K562 (cell line): ENCODE results near the gene COX7A2. TPM values are rescaled to one million over a fixed set of nuclear protein-coding genes. Genes with fewer than 3 reads are reported as not detected.

Source experiments
- ATAC-seq: fragments of 200-7000 bp; cut with Tn5 transposase; 3 replicates; pipeline ENCODE4 v1.9.1; 2020; ENCODE audit warnings: moderate library complexity
- BruUV-seq: library from RNA; stranded (reverse); fragments of 400-500 nt; replicated peaks from 2 replicates; lab custom pipeline; 2021; lab: Mats Ljungman, UMichigan
- CTCF ChIA-PET: fragments of 300-600 bp; formaldehyde crosslinking; extraction: SDS; loops from one replicate; lab custom pipeline; 2021; ENCODE audit warnings: low intra/inter-chr PET ratio; lab: Yijun Ruan, JAX
- POLR2A ChIA-PET: fragments of 300-600, 350-650 bp; sonication (Branson Sonifier 250); formaldehyde crosslinking; extraction: SDS; loops from one replicate; lab custom pipeline; 2021; ENCODE audit warnings: antibody characterized with exemption, inconsistent platforms; lab: Yijun Ruan, JAX
- DNase-seq, 4 experiments: peaks; one replicate each; pipeline versions ENCODE4 v3.0.0 to v3.0.0-alpha.2; 2011 to 2018; ENCODE audit warnings: low spot score in 3 of 4, mixed read lengths in 3 of 4; ENCODE audit errors: extremely low read depth in 1 of 4
- FAIRE-seq: peaks from 2 replicates; lab custom pipeline; 2011; peaks lifted over from hg19 to GRCh38; lab: Jason Lieb, UNC
- H2AFZ ChIP-seq: 2 replicates; pipeline ENCODE4 v1.6.0; 2011; ENCODE audit warnings: low read depth, low read length, control low read depth, inconsistent platforms
- H3K27ac ChIP-seq: fragments of 200-600 bp; 3 replicates; pipeline ENCODE4 v1.8.0; 2011; ENCODE audit warnings: low read depth, mild to moderate bottlenecking, control low read depth, inconsistent platforms, low read length, moderate library complexity, mixed read lengths; ENCODE audit errors: extremely low read depth
- H3K27me3 ChIP-seq, 2 experiments: fragments of 300-600 bp in 1 of 2; 2 replicates in 1 of 2; 3 replicates in 1 of 2; pipeline versions ENCODE4 v1.6.0 to v1.8.0; 2011; ENCODE audit warnings: inconsistent platforms in 2 of 2, low read length in 2 of 2, mild to moderate bottlenecking in 1 of 2, mixed read lengths in 1 of 2, moderate library complexity in 1 of 2; ENCODE audit not compliant: control insufficient read depth in 2 of 2, insufficient read depth in 2 of 2
- H3K36me3 ChIP-seq: fragments of 300-600 bp; 3 replicates; pipeline ENCODE4 v1.8.0; 2011; ENCODE audit warnings: mild to moderate bottlenecking, low read length, inconsistent platforms; ENCODE audit not compliant: control insufficient read depth, insufficient read depth
- H3K4me1 ChIP-seq, 2 experiments: fragments of 200-600 bp in 1 of 2; replicated peaks in 1 of 2; 2 replicates in 1 of 2; 3 replicates in 1 of 2; pipeline versions ENCODE4 v1.5.1 to v1.8.0; 2011; ENCODE audit warnings: inconsistent platforms in 2 of 2, low read length in 2 of 2, mild to moderate bottlenecking in 1 of 2, mixed read lengths in 1 of 2, moderate library complexity in 1 of 2; ENCODE audit not compliant: control insufficient read depth in 2 of 2, insufficient read depth in 2 of 2
- H3K4me2 ChIP-seq: 2 replicates; pipeline ENCODE4 v1.6.1; 2011; ENCODE audit warnings: low read length, control low read depth, inconsistent platforms, mixed read lengths; ENCODE audit not compliant: insufficient read depth
- H3K4me3 ChIP-seq: fragments of 200-600 bp; sonication (generic), shearing (Covaris generic); 2 replicates; pipeline ENCODE4 v1.5.1; 2016; ENCODE audit warnings: control low read depth, inconsistent platforms
- H3K79me2 ChIP-seq: fragments of 200-600 bp; 3 replicates; pipeline ENCODE4 v1.8.0; 2011; ENCODE audit warnings: low read length, inconsistent platforms; ENCODE audit not compliant: control insufficient read depth, insufficient read depth
- H3K9ac ChIP-seq, 2 experiments: 2 replicates each; pipeline versions ENCODE4 v1.6.0 to v1.6.1; 2011; ENCODE audit warnings: low read depth in 2 of 2, low read length in 2 of 2, control low read depth in 1 of 2, inconsistent platforms in 1 of 2, mild to moderate bottlenecking in 1 of 2, mixed read lengths in 1 of 2; ENCODE audit not compliant: insufficient read depth in 1 of 2
- H3K9me1 ChIP-seq: one replicate; pipeline ENCODE4 v1.6.0; 2011; ENCODE audit warnings: inconsistent platforms, mild to moderate bottlenecking, low read length, moderate library complexity; ENCODE audit not compliant: control insufficient read depth, insufficient read depth
- H3K9me3 ChIP-seq: replicated peaks from 2 replicates; pipeline ENCODE4 v1.5.1; 2011; ENCODE audit warnings: low read depth, low read length, inconsistent platforms; ENCODE audit not compliant: control insufficient read depth, insufficient read depth
- H4K20me1 ChIP-seq: replicated peaks from 2 replicates; pipeline ENCODE4 v1.6.1; 2011; ENCODE audit warnings: low read length, inconsistent platforms, mixed read lengths; ENCODE audit not compliant: control insufficient read depth, insufficient read depth
- ARID1B ChIP-seq: fragments of 450-650 bp; IDR thresholded peaks from 2 replicates; pipeline ENCODE4 v1.6.1; 2016; ENCODE audit warnings: antibody characterized with exemption, mild to moderate bottlenecking, inconsistent platforms
- ESRRB ChIP-seq: fragments of 250-450 bp; sonication (Bioruptor Pico); IDR thresholded peaks from 2 replicates; pipeline ENCODE4 v1.5.0; 2020; ENCODE audit warnings: mild to moderate bottlenecking, moderate library complexity, borderline replicate concordance
- HSF4 ChIP-seq: fragments of 250-450 bp; sonication (Bioruptor Pico); IDR thresholded peaks from 2 replicates; pipeline ENCODE4 v2.1.2; 2022; ENCODE audit warnings: mild to moderate bottlenecking, moderate library complexity, borderline replicate concordance
- ILK ChIP-seq: fragments of 450-650 bp; IDR thresholded peaks from 2 replicates; pipeline ENCODE4 v1.6.1; 2016; ENCODE audit warnings: missing genetic modification characterization, low read depth, mild to moderate bottlenecking, missing compliant biosample characterization, moderate library complexity, borderline replicate concordance
- JUND ChIP-seq, 2 experiments: IDR thresholded peaks; 2 replicates in 1 of 2; 3 replicates in 1 of 2; pipeline ENCODE4 v1.6.1; 2011; ENCODE audit warnings: borderline replicate concordance in 2 of 2, low read depth in 2 of 2, low read length in 2 of 2, improper control_type of control experiment in 1 of 2, missing biosample characterization in 1 of 2, missing genetic modification characterization in 1 of 2, missing genetic modification reagents in 1 of 2
- LEF1 ChIP-seq: fragments of 450-650 bp; IDR thresholded peaks from 2 replicates; pipeline ENCODE4 v1.6.1; 2016; ENCODE audit warnings: mild to moderate bottlenecking
- PML ChIP-seq: IDR thresholded peaks from 2 replicates; pipeline ENCODE4 v1.6.1; 2012; ENCODE audit warnings: low read length, inconsistent platforms
- POLR2A ChIP-seq: fragments of 450-650 bp; conservative IDR thresholded peaks from 2 replicates; pipeline ENCODE4 v1.6.1; 2016
- POLR2B ChIP-seq: fragments of 450-650 bp; IDR thresholded peaks from 2 replicates; pipeline ENCODE4 v1.6.1; 2018; ENCODE audit warnings: low read depth; ENCODE audit not compliant: partially characterized antibody
- RAD21 ChIP-seq, 2 experiments: fragments of 250-450 bp in 1 of 2; fragments of 450-650 bp in 1 of 2; sonication (Bioruptor Pico) in 1 of 2; formaldehyde crosslinking in 1 of 2; IDR thresholded peaks in 1 of 2; conservative IDR thresholded peaks in 1 of 2; 2 replicates each; pipeline versions ENCODE4 v1.4.0 to v1.8.0; 2020 to 2022; ENCODE audit warnings: mild to moderate bottlenecking in 2 of 2, moderate library complexity in 1 of 2
- SMAD2 ChIP-seq: fragments of 150-350 bp; IDR thresholded peaks from 2 replicates; pipeline ENCODE4 v1.6.1; 2014; ENCODE audit warnings: low read depth, mild to moderate bottlenecking, low read length
- SNIP1 ChIP-seq: fragments of 450-650 bp; IDR thresholded peaks from 2 replicates; pipeline ENCODE4 v1.7.1; 2017; ENCODE audit warnings: low read depth, mild to moderate bottlenecking
- SUPT5H ChIP-seq: fragments of 450-650 bp; IDR thresholded peaks from 2 replicates; pipeline ENCODE4 v1.6.1; 2016
- TBL1XR1 ChIP-seq, 2 experiments: IDR thresholded peaks; 2 replicates each; pipeline ENCODE4 v1.6.1; 2012; ENCODE audit warnings: improper control_type of control experiment in 2 of 2, low read length in 2 of 2, mild to moderate bottlenecking in 1 of 2
- TEAD4 ChIP-seq, 2 experiments: sonication (generic) in 1 of 2; formaldehyde crosslinking in 1 of 2; IDR thresholded peaks; 2 replicates each; pipeline versions ENCODE4 v1.6.1 to v1.8.0; 2012 to 2022; ENCODE audit warnings: borderline replicate concordance in 1 of 2, inconsistent platforms in 1 of 2, low read length in 1 of 2, mild to moderate bottlenecking in 1 of 2, missing genetic modification reagents in 1 of 2
- TGIF2 ChIP-seq: sonication (generic); formaldehyde crosslinking; IDR thresholded peaks from 2 replicates; pipeline ENCODE4 v1.8.1; 2022; ENCODE audit warnings: mild to moderate bottlenecking, missing genetic modification reagents, moderate library complexity
- THRB ChIP-seq: fragments of 450-650 bp; formaldehyde crosslinking; conservative IDR thresholded peaks from 2 replicates; pipeline ENCODE4 v1.4.0; 2022; ENCODE audit warnings: mild to moderate bottlenecking, missing genetic modification characterization
- ZBTB2 ChIP-seq: fragments of 450-650 bp; IDR thresholded peaks from 2 replicates; pipeline ENCODE4 v1.6.1; 2016; ENCODE audit warnings: antibody characterized with exemption
- ZC3H4 ChIP-seq: sonication (generic); formaldehyde crosslinking; IDR thresholded peaks from 2 replicates; pipeline ENCODE4 v1.9.0; 2021; ENCODE audit warnings: missing genetic modification reagents, borderline replicate concordance
- ZNF830 ChIP-seq: fragments of 250-450 bp; sonication (Bioruptor Pico); IDR thresholded peaks from 2 replicates; pipeline ENCODE4 v1.5.0; 2021; ENCODE audit warnings: mild to moderate bottlenecking
- WGBS: fragments of 100-300 bp; shearing (Covaris generic); methylation state at CpG from one replicate; pipeline ENCODE4 v1.1.6; 2016; ENCODE audit warnings: low coverage, mixed read lengths; ENCODE audit not compliant: insufficient coverage; ENCODE audit errors: missing lambda C conversion rate; 5-methylcytosine and 5-hydroxymethylcytosine counted together
- in situ Hi-C: fragments of 300-500 bp; cut with MboI; formaldehyde crosslinking; loops from 4 replicates; pipeline ENCODE4 v1.15.0; 2018; ENCODE audit warnings: inconsistent platforms, mixed read lengths
- intact Hi-C: fragments of 100-400 bp; cut with micrococcal nuclease; formaldehyde crosslinking; loops from 2 replicates; pipeline ENCODE4 v1.14.2; 2022
- polyA plus RNA-seq, 8 experiments: library from polyadenylated mRNA; depleted of rRNA in 4 of 8; stranded (reverse) in 5 of 8; unstranded in 3 of 8; fragments of >200 nt; fragmentation: Nextera tagmentation in 2 of 8; fragmentation: Illumina TruSeq in 1 of 8; extraction: Ambion mirVana in 2 of 8; extraction: Trizol in 1 of 8; gene quantifications; 2 replicates each; pipeline versions ENCODE4 v1.2.1 to v1.2.3, GENCODE V29; 2011 to 2014; ENCODE audit warnings: inconsistent platforms in 1 of 8, missing spikeins in 1 of 8
- total RNA-seq, 7 experiments: library from RNA; depleted of rRNA in 6 of 7; stranded (reverse); fragments of >200 nt in 6 of 7; fragmentation: Illumina TruSeq in 2 of 7; extraction: Trizol in 2 of 7; gene quantifications; 2 replicates each; pipeline versions ENCODE4 v1.2.1 to v1.2.3, GENCODE V29; 2011 to 2021; ENCODE audit warnings: low replicate concordance in 1 of 7

The COX7A2 gene
- total and polyA plus RNA-seq, 9 of the 15 experiments (the other 6 are each of a cell fraction or from before 2014, with no cell fraction given): 234 to 2,216 (median 585) TPM

- H3K4me2 ChIP-seq: no peak overlapping the region
These were observed 7.0 kb downstream of the COX7A2 start for GRCh38 chr6:75236630-75237029.

More at GRCh38 chr6:75236630-75237029, 7.0 kb downstream of the COX7A2 start:
- POLR2A ChIA-PET: interaction anchor here (0.6 to 0.7 kb wide), 2 partner anchors 1726 to 1979 kb away, joined by 3 read pairs; no protein-coding TSS in a partner anchor
- Histone ChIP-seq H3K36me3 (peaks cover 43% of the 10 kb centered on the region), H2AFZ (no peak overlapping the region), H3K9ac (no peak overlapping the region), H3K79me2 (peaks cover 14% of the 10 kb centered on the region), H3K27me3 (no peaks in the 10 kb centered on the region), H3K9me1 (no peaks in the 10 kb centered on the region), H3K4me3 (no peak overlapping the region), H3K27ac (no peak overlapping the region), H4K20me1 (no peaks in the 10 kb centered on the region), H3K9me3 (no peaks in the 10 kb centered on the region), H3K4me1 (no peaks in the 10 kb centered on the region; a peak in 1 of 5 replicates)
- WGBS: 92% methylated on average over 4 of the region's 4 CpGs
- DNase-seq (no peak), ATAC-seq (peak; percentile 26), FAIRE-seq (no peak)
- CTCF ChIA-PET: no interaction called here
- TF ChIP-seq ZC3H4: no peak
- TF ChIP-seq THRB: peak; percentile 56; the same call in 1 of the 2 replicates
- no peak for TF ChIP-seq ILK (tag)
- no peak for TF ChIP-seq TGIF2 (CRISPR knock-in tag)
- no peak for TF ChIP-seq SNIP1
- no peak for TF ChIP-seq LEF1
- TF ChIP-seq TEAD4 (IDR thresholded peaks at IDR 0.05; ENCODE audit: low read length): no peak
- no peak for TF ChIP-seq TEAD4 (CRISPR knock-in tag; IDR thresholded peaks at IDR 0.05; ENCODE audit: borderline replicate concordance)
- TF ChIP-seq POLR2A: peak; percentile 57; the same call in 1 of the 2 replicates
- TF ChIP-seq ESRRB (CRISPR knock-in tag): no peak
- TF ChIP-seq SUPT5H: peak; percentile 44; the same call in 1 of the 2 replicates
- peak; percentile 46 for TF ChIP-seq POLR2B
- no peak for TF ChIP-seq SMAD2
- TF ChIP-seq TBL1XR1 (IDR thresholded peaks at IDR 0.05; ENCODE audit: low read length in 2 of 2): no peak
- TF ChIP-seq PML: 0 out of 2 replicates have a peak, but pooled peaks have one; percentile 20
- TF ChIP-seq ZBTB2: no peak
- TF ChIP-seq JUND (IDR thresholded peaks at IDR 0.05; ENCODE audit: borderline replicate concordance, low read depth, low read length): no peak
- TF ChIP-seq JUND (tag; IDR thresholded peaks at IDR 0.05; ENCODE audit: borderline replicate concordance, low read depth, low read length): no peak
- no peak for TF ChIP-seq ZNF830 (CRISPR knock-in tag)
- TF ChIP-seq RAD21 (CRISPR knock-in tag; conservative IDR thresholded peaks at IDR 0.05 in 1 of 2, IDR thresholded peaks at IDR 0.05 in 1 of 2): no peak
- TF ChIP-seq HSF4 (CRISPR knock-in tag): no peak
- TF ChIP-seq ARID1B: no peak
- BruUV-seq: no TSS peak
- intact Hi-C loops: no loop called here
- in situ Hi-C loops: no loop called here
